ENCODE results near the gene STOML1. TPM values are rescaled to one million over a fixed set of nuclear protein-coding genes. Genes with fewer than 3 reads are reported as not detected.

The STOML1 gene
- total and polyA plus RNA-seq, 3 donors from 2014 or later = 18.2 to 25.6 (median 20.1) TPM

DNA sequence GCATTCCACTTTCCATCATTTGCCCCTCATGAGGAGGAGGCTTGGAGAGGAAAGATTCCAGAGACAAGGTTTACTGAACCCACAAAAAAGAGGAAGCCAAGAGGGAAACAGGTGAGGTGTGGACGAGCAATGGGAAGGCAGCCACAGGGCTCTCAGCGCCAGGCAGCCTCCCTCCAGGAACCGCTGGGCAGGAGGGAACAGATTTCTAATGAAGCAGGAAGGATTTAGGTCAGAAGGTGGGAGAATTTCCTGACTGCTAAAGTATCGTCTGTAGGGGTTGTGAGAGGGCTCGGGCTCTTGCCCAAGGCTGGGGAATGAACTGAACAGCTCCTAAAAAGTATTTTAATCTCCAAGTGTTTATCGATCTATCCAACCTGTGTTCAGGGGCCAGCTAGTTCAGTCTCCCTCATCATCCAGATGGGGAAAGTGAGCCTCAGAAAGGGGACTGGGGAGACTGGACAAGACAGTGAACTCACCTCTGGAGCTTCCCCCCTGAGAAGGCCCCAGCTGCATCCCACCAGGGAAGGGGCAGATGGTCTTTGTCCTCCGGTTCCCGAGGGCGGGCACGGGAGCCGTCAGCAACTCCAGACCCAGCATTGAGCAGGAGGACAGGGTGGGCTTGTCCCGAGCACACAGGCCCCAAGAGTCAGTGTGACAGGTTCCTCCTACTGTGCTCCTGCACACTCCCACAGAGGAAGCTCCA, 55.4 kb downstream of the STOML1 start:
- no peak for DNase-seq
- Histone ChIP-seq H3K36me3 (ENCODE audit: low read depth, missing control alignments) (no peaks in the 10 kb centered on the region), H3K4me1 (peaks cover 9% of the 10 kb centered on the region), H3K27me3 (no peaks in the 10 kb centered on the region), H3K4me3 (no peak overlapping the region), H3K27ac (no peak overlapping the region), H3K9me3 (no peaks in the 10 kb centered on the region)
- intact Hi-C loops (cut with DNase I; ENCODE audit: low total_unique reads) = no loop called here
- TF ChIP-seq, protein P1, sequence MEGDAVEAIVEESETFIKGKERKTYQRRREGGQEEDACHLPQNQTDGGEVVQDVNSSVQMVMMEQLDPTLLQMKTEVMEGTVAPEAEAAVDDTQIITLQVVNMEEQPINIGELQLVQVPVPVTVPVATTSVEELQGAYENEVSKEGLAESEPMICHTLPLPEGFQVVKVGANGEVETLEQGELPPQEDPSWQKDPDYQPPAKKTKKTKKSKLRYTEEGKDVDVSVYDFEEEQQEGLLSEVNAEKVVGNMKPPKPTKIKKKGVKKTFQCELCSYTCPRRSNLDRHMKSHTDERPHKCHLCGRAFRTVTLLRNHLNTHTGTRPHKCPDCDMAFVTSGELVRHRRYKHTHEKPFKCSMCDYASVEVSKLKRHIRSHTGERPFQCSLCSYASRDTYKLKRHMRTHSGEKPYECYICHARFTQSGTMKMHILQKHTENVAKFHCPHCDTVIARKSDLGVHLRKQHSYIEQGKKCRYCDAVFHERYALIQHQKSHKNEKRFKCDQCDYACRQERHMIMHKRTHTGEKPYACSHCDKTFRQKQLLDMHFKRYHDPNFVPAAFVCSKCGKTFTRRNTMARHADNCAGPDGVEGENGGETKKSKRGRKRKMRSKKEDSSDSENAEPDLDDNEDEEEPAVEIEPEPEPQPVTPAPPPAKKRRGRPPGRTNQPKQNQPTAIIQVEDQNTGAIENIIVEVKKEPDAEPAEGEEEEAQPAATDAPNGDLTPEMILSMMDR (IDR thresholded peaks at IDR 0.05) = no peak
- no peak for TF ChIP-seq POLR2A (IDR thresholded peaks at IDR 0.05)
- 73 to 82% methylated on average over 11 to 12 of the region's 12 CpGs for WGBS, 2 donors

DNA sequence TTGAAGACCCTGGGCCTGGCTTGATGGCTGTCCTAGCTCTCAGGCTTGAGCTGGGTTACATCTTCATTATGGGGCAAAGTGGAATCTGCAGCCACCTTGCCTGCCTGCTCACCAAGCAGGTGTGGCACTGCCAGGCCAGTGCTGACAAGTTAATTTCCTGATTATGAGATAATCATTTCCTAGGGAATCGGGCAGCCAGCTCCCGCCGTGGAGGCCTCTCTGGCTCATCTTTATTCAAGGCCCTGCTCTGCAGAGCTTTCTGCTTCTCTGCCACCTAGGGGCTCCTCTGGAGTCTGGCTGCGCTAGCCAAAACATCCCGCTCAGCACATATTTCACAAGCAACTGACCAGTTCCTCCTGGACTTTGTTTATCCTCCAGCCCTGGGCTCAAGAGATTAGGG, 55.9 kb downstream of the STOML1 start:
- intact Hi-C loops (cut with DNase I; ENCODE audit: low total_unique reads) = no loop called here
- H3K27ac ChIP-seq = no peak overlapping the region
- H3K9me3 ChIP-seq = no peaks in the 10 kb centered on the region
- DNase-seq = no peak
- H3K27me3 ChIP-seq = no peaks in the 10 kb centered on the region
- TF ChIP-seq POLR2A (IDR thresholded peaks at IDR 0.05) = no peak
- TF ChIP-seq, protein P1 (IDR thresholded peaks at IDR 0.05) = no peak
- WGBS, 2 donors = 63 to 78% methylated on average over 5 of the region's 5 CpGs
- H3K4me3 ChIP-seq = no peak overlapping the region
- peaks cover 9% of the 10 kb centered on the region for H3K4me1 ChIP-seq
- H3K36me3 ChIP-seq (ENCODE audit: low read depth, missing control alignments) = no peaks in the 10 kb centered on the region

- DNase-seq = no peak
- Histone ChIP-seq H3K4me1 (peaks cover 5% of the 10 kb centered on the region), H3K9me3 (no peaks in the 10 kb centered on the region), H3K4me3 (no peak overlapping the region), H3K36me3 (ENCODE audit: low read depth, missing control alignments) (no peaks in the 10 kb centered on the region), H3K27me3 (no peaks in the 10 kb centered on the region), H3K27ac (no peak overlapping the region)
- intact Hi-C loops (cut with DNase I; ENCODE audit: low total_unique reads) = no loop called here
- WGBS, 2 donors = 64% methylated on average over 4 of the region's 4 CpGs; no CpG with 5 or more reads in 1 of the 2 donors
- TF ChIP-seq POLR2A (IDR thresholded peaks at IDR 0.05) = no peak
- TF ChIP-seq, protein P1 (IDR thresholded peaks at IDR 0.05) = no peak
Measured at GRCh38 chr15:73935547-73935946, 56.5 kb downstream of the STOML1 start.

- no peaks in the 10 kb centered on the region for H3K9me3 ChIP-seq
- intact Hi-C loops (cut with DNase I; ENCODE audit: low total_unique reads) = no loop called here
- no peaks in the 10 kb centered on the region for H3K36me3 ChIP-seq (ENCODE audit: low read depth, missing control alignments)
- no peak overlapping the region for H3K27ac ChIP-seq
- DNase-seq = no peak
- no peak for TF ChIP-seq POLR2A (IDR thresholded peaks at IDR 0.05)
- TF ChIP-seq, protein P1 (IDR thresholded peaks at IDR 0.05) = no peak
- H3K27me3 ChIP-seq = no peaks in the 10 kb centered on the region
- H3K4me3 ChIP-seq = no peak overlapping the region
- WGBS, 2 donors = 91 to 94% methylated on average over 7 of the region's 7 CpGs
- H3K4me1 ChIP-seq = peaks cover 3% of the 10 kb centered on the region
Measured at GRCh38 chr15:73934281-73934680, 57.8 kb downstream of the STOML1 start.
